Stimulated activated CD4-positive, alpha-beta T cell treated with anti-CD3 and anti-CD28 coated beads, TNF-alpha, amount 100 ng/mL, for 4 hours (primary cell): ENCODE measurements around the gene RABEP1.
"Not testable (repeated sequence)": the region's sequence is repeated elsewhere in the genome, so short reads cannot be mapped to it uniquely, and the experiment has no call there.

ENCODE experiments used
- DNase-seq, 3 experiments: peaks; one replicate each; pipeline ENCODE4 v3.0.0-alpha.2; 2020; ENCODE audit warnings: low read depth in 3 of 3

RABEP1 gene

GRCh38 chr17:5281814-5282641 is at the start of gene RABEP1:
Gene RABEP1, plus strand, starts transcription at chr17:5282284. Its CDS starts 203 bp downstream, at chr17:5282487.
- DNase-seq, result peak; percentile 89 to 96 (median 94)

- not testable (repeated sequence) for DNase-seq
Measured at GRCh38 chr17:5233492-5233891, 48.6 kb upstream of the RABEP1 start.

- DNase-seq, result no peak
Measured at GRCh38 chr17:5234645-5235576, 47.2 kb upstream of the RABEP1 start, which contains the start of gene SCIMP. Gene SCIMP, minus strand, starts transcription at chr17:5234860. Its CDS starts 105 bp downstream, at chr17:5234755.

- no peak for DNase-seq
Measured at GRCh38 chr17:5236938-5237540, 45.0 kb upstream of the RABEP1 start.

- no peak for DNase-seq
Measured at GRCh38 chr17:5237541-5238016, 44.5 kb upstream of the RABEP1 start.

- no peak for DNase-seq
Measured at GRCh38 chr17:5238333-5238732, 43.8 kb upstream of the RABEP1 start.

- DNase-seq, result not testable (repeated sequence)
Measured at GRCh38 chr17:5239769-5240168, 42.3 kb upstream of the RABEP1 start.

GRCh38 chr17:5241861-5242671 is 40.0 kb upstream of the RABEP1 start:
- DNase-seq, result no peak

GRCh38 chr17:5247621-5248020 is 34.5 kb upstream of the RABEP1 start:
- no peak for DNase-seq

- DNase-seq, result no peak
Measured at GRCh38 chr17:5248821-5249479, 33.1 kb upstream of the RABEP1 start.

GRCh38 chr17:5249615-5250014 is 32.5 kb upstream of the RABEP1 start:
- DNase-seq, result peak in 2 of 3 experiments; percentile 27 to 46

- DNase-seq, result no peak
Measured at GRCh38 chr17:5254414-5254813, 27.7 kb upstream of the RABEP1 start.

- DNase-seq, result no peak
Measured at GRCh38 chr17:5254903-5255521, 27.1 kb upstream of the RABEP1 start.

- no peak for DNase-seq
Measured at GRCh38 chr17:5257124-5257523, 25.0 kb upstream of the RABEP1 start.

GRCh38 chr17:5260542-5260941 is 21.5 kb upstream of the RABEP1 start:
- no peak for DNase-seq

GRCh38 chr17:5262416-5262991 is 19.6 kb upstream of the RABEP1 start:
- DNase-seq, result no peak

GRCh38 chr17:5263441-5263840 is 18.6 kb upstream of the RABEP1 start:
- DNase-seq, result no peak

- DNase-seq, result no peak
Measured at GRCh38 chr17:5264893-5265292, 17.2 kb upstream of the RABEP1 start.

- no peak for DNase-seq
Measured at GRCh38 chr17:5269241-5269960, 12.7 kb upstream of the RABEP1 start.
